SK-N-SH (cell line): ENCODE results near the gene NPIPB9.
"Not testable (repeated sequence)": the region's sequence is repeated elsewhere in the genome, so short reads cannot be mapped to it uniquely, and the experiment has no call there.

ENCODE experiments used
- CTCF ChIP-seq: fragments of 200-600 bp; sonication (generic); IDR thresholded peaks from 2 replicates; pipeline ENCODE4 v1.6.1; 2017; ENCODE audit warnings: antibody characterized with exemption, mild to moderate bottlenecking, moderate library complexity
- FOXJ3 ChIP-seq: sonication (generic); formaldehyde crosslinking; IDR thresholded peaks from 2 replicates; pipeline ENCODE4 v1.5.1; 2020; ENCODE audit warnings: mild to moderate bottlenecking, missing genetic modification reagents
- JUND ChIP-seq: IDR thresholded peaks from 2 replicates; pipeline ENCODE4 v1.4.0; 2012
- RAD21 ChIP-seq: IDR thresholded peaks from 2 replicates; pipeline ENCODE4 v1.6.1; 2012; ENCODE audit warnings: mild to moderate bottlenecking, low read length
- TEAD4 ChIP-seq: IDR thresholded peaks from 2 replicates; pipeline ENCODE4 v1.4.0; 2012; ENCODE audit warnings: mild to moderate bottlenecking, borderline replicate concordance; ENCODE audit not compliant: insufficient read depth
- YY1 ChIP-seq: IDR thresholded peaks from 2 replicates; pipeline ENCODE4 v1.4.0; 2012; ENCODE audit warnings: low read depth, mild to moderate bottlenecking
- TF ChIP-seq, protein P1 (sequence below): IDR thresholded peaks from 2 replicates; pipeline ENCODE4 v1.4.0; 2012; ENCODE audit warnings: low read depth, borderline replicate concordance

DNA sequence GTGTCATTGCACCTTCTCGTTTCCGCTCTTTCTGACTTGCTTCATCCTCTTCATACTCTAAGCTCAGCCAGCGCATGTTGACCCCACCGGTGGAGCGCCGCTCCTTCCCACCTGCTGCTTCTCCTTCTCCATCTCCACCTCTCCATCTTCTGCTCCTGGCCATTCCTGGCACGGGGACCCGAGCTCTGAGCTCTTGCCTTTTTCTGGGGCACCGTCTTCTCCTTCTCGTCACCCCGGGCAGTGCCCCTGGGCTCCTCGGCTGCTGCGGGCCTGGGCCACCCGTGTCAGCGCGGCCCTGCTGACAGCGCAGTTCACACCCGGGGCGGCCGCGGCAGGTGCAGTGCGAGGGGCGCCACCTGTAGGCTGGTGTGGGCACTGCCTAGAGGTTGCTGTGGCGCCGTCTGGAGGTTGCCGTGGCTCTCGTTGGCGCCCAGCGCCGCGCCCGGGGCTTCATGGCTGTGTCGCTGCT lies 1.6 kb upstream of the NPIPB9 start:
- not testable (repeated sequence) for TF ChIP-seq JUND; YY1; CTCF; TEAD4; FOXJ3 (CRISPR knock-in tag); RAD21
- TF ChIP-seq, protein P1, sequence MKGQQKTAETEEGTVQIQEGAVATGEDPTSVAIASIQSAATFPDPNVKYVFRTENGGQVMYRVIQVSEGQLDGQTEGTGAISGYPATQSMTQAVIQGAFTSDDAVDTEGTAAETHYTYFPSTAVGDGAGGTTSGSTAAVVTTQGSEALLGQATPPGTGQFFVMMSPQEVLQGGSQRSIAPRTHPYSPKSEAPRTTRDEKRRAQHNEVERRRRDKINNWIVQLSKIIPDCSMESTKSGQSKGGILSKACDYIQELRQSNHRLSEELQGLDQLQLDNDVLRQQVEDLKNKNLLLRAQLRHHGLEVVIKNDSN, result not testable (repeated sequence)
